A549 (cell line): ENCODE results near the gene HSP90B1. TPM values are rescaled to one million over a fixed set of nuclear protein-coding genes. Genes with fewer than 3 reads are reported as not detected.

Experiments used
- ATAC-seq, 2 experiments: fragments of 200-7000 bp in 1 of 2; fragments of >200 bp in 1 of 2; cut with Nextera tagmentation in 1 of 2; cut with Tn5 transposase in 1 of 2; 3 replicates each; pipeline versions ENCODE4 v1.8.0 to v1.9.1; 2018 to 2020; ENCODE audit warnings: mild to moderate bottlenecking in 1 of 2, moderate library complexity in 1 of 2
- CTCF ChIA-PET: fragments of 300-600 bp; sonication (Branson Sonifier 250); formaldehyde crosslinking; extraction: SDS; loops from one replicate; lab custom pipeline; 2021; ENCODE audit warnings: antibody characterized with exemption, inconsistent platforms; lab: Yijun Ruan, JAX
- POLR2A ChIA-PET: fragments of 350-600 bp; formaldehyde crosslinking; extraction: SDS; loops from one replicate; lab custom pipeline; 2021; ENCODE audit warnings: antibody characterized with exemption, inconsistent platforms; lab: Yijun Ruan, JAX
- DNase-seq, 2 experiments: peaks; one replicate each; pipeline versions ENCODE4 v3.0.0 to v3.0.0-alpha.2; 2011 to 2016; ENCODE audit warnings: low read depth in 1 of 2, low spot score in 1 of 2
- FAIRE-seq: peaks from 2 replicates; lab custom pipeline; 2011; peaks lifted over from hg19 to GRCh38; lab: Jason Lieb, UNC
- H3K27ac ChIP-seq, 2 experiments: fragments of >200 bp; sonication (Bioruptor Twin); formaldehyde crosslinking; 3 replicates each; pipeline ENCODE4 v1.5.1; 2016 to 2017
- H3K4me1 ChIP-seq: fragments of >200 bp; sonication (Bioruptor Twin); formaldehyde crosslinking; 3 replicates; pipeline ENCODE4 v1.6.1; 2016
- H3K4me2 ChIP-seq: fragments of >200 bp; sonication (Bioruptor Twin); formaldehyde crosslinking; 3 replicates; pipeline ENCODE4 v1.6.1; 2016
- H3K4me3 ChIP-seq: fragments of >200 bp; sonication (Bioruptor Twin); formaldehyde crosslinking; 3 replicates; pipeline ENCODE4 v1.5.1; 2016
- H3K9me3 ChIP-seq: fragments of >200 bp; sonication (Bioruptor Twin); formaldehyde crosslinking; 3 replicates; pipeline ENCODE4 v1.6.1; 2016
- CBX8 ChIP-seq: fragments of 200-600 bp; sonication (generic); IDR thresholded peaks from 2 replicates; pipeline ENCODE4 v1.6.1; 2016
- CHD4 ChIP-seq: fragments of 200-600 bp; sonication (generic); IDR thresholded peaks from 2 replicates; pipeline ENCODE4 v1.6.1; 2016; ENCODE audit warnings: antibody characterized with exemption, mild to moderate bottlenecking, borderline replicate concordance
- EHMT2 ChIP-seq: fragments of 200-600 bp; sonication (generic); IDR thresholded peaks from 2 replicates; pipeline ENCODE4 v1.6.1; 2016; ENCODE audit warnings: antibody characterized with exemption, low read depth, mild to moderate bottlenecking, moderate library complexity
- ELK1 ChIP-seq: fragments of 150-350 bp; IDR thresholded peaks from 2 replicates; pipeline ENCODE4 v1.6.1; 2014; ENCODE audit warnings: low read depth, mild to moderate bottlenecking, low read length
- FOSB ChIP-seq: fragments of 250-450 bp; sonication (Bioruptor Pico); IDR thresholded peaks from 2 replicates; pipeline ENCODE4 v1.5.0; 2020; ENCODE audit warnings: mild to moderate bottlenecking, moderate library complexity
- FOSL2 ChIP-seq, 2 experiments: fragments of 450-650 bp in 1 of 2; fragments of >200 bp in 1 of 2; sonication (Bioruptor Twin) in 1 of 2; formaldehyde crosslinking; IDR thresholded peaks; 2 replicates each; pipeline versions ENCODE4 v1.5.0 to v1.6.1; 2016 to 2020; ENCODE audit warnings: mild to moderate bottlenecking in 1 of 2, moderate library complexity in 1 of 2
- HOXB13 ChIP-seq: fragments of 250-450 bp; sonication (Bioruptor Pico); IDR thresholded peaks from 2 replicates; pipeline ENCODE4 v1.5.0; 2020; ENCODE audit warnings: low read depth, mild to moderate bottlenecking, moderate library complexity
- JUN ChIP-seq, 2 experiments: fragments of >200 bp; sonication (Bioruptor Twin); formaldehyde crosslinking; IDR thresholded peaks; 2 replicates in 1 of 2; 3 replicates in 1 of 2; pipeline ENCODE4 v1.6.1; 2016 to 2017
- MAX ChIP-seq: IDR thresholded peaks from 2 replicates; pipeline ENCODE4 v1.6.1; 2012
- MAZ ChIP-seq: fragments of 150-350 bp; IDR thresholded peaks from 2 replicates; pipeline ENCODE4 v1.6.1; 2014; ENCODE audit warnings: antibody characterized with exemption, low read depth, low read length, borderline replicate concordance
- MYC ChIP-seq: IDR thresholded peaks from 2 replicates; pipeline ENCODE4 v1.6.1; 2012; ENCODE audit warnings: mild to moderate bottlenecking, inconsistent platforms, low read length, improper control_type of control experiment, borderline replicate concordance
- PHF8 ChIP-seq: fragments of 200-600 bp; sonication (generic); IDR thresholded peaks from 2 replicates; pipeline ENCODE4 v1.6.1; 2016; ENCODE audit warnings: low read depth, mild to moderate bottlenecking, antibody characterized with exemption, moderate library complexity, borderline replicate concordance
- POLR2A ChIP-seq: IDR thresholded peaks from 2 replicates; pipeline ENCODE4 v1.6.1; 2012; ENCODE audit warnings: mild to moderate bottlenecking, low read length
- SMC3 ChIP-seq: fragments of >200 bp; sonication (Bioruptor Twin); formaldehyde crosslinking; IDR thresholded peaks from 3 replicates; pipeline ENCODE4 v1.6.1; 2018; ENCODE audit warnings: inconsistent platforms
- ZNF302 ChIP-seq: fragments of 250-450 bp; sonication (Bioruptor Pico); IDR thresholded peaks from 2 replicates; pipeline ENCODE4 v1.9.0; 2021; ENCODE audit warnings: inconsistent platforms, mild to moderate bottlenecking, moderate library complexity
- ZSCAN20 ChIP-seq: fragments of 250-450 bp; sonication (Bioruptor Pico); IDR thresholded peaks from 2 replicates; pipeline ENCODE4 v1.8.0; 2022; ENCODE audit warnings: mild to moderate bottlenecking, moderate library complexity
- WGBS: methylation state at CpG from one replicate; pipeline ENCODE4 v1.1.6; 2017; ENCODE audit errors: missing lambda C conversion rate; 5-methylcytosine and 5-hydroxymethylcytosine counted together
- polyA plus RNA-seq, 4 experiments: library from polyadenylated mRNA; depleted of rRNA in 3 of 4; stranded (reverse); fragments of >200 nt; fragmentation: RNase III in 1 of 4; extraction: RNeasy Plus Mini Kit Qiagen cat#74134 plus additional on column Dnase treatment in 1 of 4; gene quantifications; 2 replicates in 3 of 4; 3 replicates in 1 of 4; pipeline ENCODE4 v1.2.3, GENCODE V29; 2011 to 2017
- TF ChIP-seq, protein P1 (sequence below): fragments of 450-650 bp; IDR thresholded peaks from 2 replicates; pipeline ENCODE4 v1.6.1; 2014; ENCODE audit warnings: antibody characterized with exemption
- TF ChIP-seq, protein P2 (sequence below): fragments of 250-450 bp; sonication (Bioruptor Pico); IDR thresholded peaks from 2 replicates; pipeline ENCODE4 v1.5.0; 2020; ENCODE audit warnings: low read depth, mild to moderate bottlenecking, moderate library complexity
- TF ChIP-seq, protein P3 (sequence below): IDR thresholded peaks from 2 replicates; pipeline ENCODE4 v1.6.1; 2012; ENCODE audit warnings: low read depth, borderline replicate concordance
- TF ChIP-seq, protein P4 (sequence below): fragments of >200 bp; sonication (Bioruptor Twin); formaldehyde crosslinking; IDR thresholded peaks from 2 replicates; pipeline ENCODE4 v1.6.1; 2016

The HSP90B1 gene
- polyA plus RNA-seq, 2 of the 4 experiments (the other 2 are of a cell fraction) = 624 to 915 TPM

- TF ChIP-seq ZNF302 (no peak), POLR2A (peak; percentile 96), MAX (peak; percentile 97), MAZ (0 out of 2 replicates have a peak, but pooled peaks have one; percentile 35), JUN (IDR thresholded peaks at IDR 0.05) (peak; percentile 23 to 75; a peak in 1 of 5 replicates), MYC (peak; percentile 87), SMC3 (0 out of 3 replicates have a peak, but pooled peaks have one; percentile 9)
- TF ChIP-seq, protein P1, sequence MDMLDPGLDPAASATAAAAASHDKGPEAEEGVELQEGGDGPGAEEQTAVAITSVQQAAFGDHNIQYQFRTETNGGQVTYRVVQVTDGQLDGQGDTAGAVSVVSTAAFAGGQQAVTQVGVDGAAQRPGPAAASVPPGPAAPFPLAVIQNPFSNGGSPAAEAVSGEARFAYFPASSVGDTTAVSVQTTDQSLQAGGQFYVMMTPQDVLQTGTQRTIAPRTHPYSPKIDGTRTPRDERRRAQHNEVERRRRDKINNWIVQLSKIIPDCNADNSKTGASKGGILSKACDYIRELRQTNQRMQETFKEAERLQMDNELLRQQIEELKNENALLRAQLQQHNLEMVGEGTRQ = peak; percentile 77
- TF ChIP-seq, protein P2, sequence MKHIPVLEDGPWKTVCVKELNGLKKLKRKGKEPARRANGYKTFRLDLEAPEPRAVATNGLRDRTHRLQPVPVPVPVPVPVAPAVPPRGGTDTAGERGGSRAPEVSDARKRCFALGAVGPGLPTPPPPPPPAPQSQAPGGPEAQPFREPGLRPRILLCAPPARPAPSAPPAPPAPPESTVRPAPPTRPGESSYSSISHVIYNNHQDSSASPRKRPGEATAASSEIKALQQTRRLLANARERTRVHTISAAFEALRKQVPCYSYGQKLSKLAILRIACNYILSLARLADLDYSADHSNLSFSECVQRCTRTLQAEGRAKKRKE (CRISPR knock-in tag) = no peak
- TF ChIP-seq, protein P3, sequence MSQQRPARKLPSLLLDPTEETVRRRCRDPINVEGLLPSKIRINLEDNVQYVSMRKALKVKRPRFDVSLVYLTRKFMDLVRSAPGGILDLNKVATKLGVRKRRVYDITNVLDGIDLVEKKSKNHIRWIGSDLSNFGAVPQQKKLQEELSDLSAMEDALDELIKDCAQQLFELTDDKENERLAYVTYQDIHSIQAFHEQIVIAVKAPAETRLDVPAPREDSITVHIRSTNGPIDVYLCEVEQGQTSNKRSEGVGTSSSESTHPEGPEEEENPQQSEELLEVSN = peak; percentile 86
- TF ChIP-seq, protein P4, sequence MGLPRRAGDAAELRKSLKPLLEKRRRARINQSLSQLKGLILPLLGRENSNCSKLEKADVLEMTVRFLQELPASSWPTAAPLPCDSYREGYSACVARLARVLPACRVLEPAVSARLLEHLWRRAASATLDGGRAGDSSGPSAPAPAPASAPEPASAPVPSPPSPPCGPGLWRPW = no peak
Measured at GRCh38 chr12:103930034-103930786, at the start of gene HSP90B1 (continued).

- Histone ChIP-seq H3K4me3 (no peak overlapping the region), H3K4me2 (no peak overlapping the region), H3K27ac (no peak overlapping the region), H3K9me3 (no peaks in the 10 kb centered on the region)
- CTCF ChIA-PET = interaction anchor here (2.0 kb wide), 1 partner anchor 228 kb away, joined by 11 read pairs; no protein-coding TSS in a partner anchor
- POLR2A ChIA-PET = no interaction called here
- DNase-seq = no peak
- TF ChIP-seq PHF8 (no peak), SMC3 (no peak), FOSL2 (IDR thresholded peaks at IDR 0.05) (no peak), FOSL2 (CRISPR knock-in tag; IDR thresholded peaks at IDR 0.05) (no peak), FOSB (CRISPR knock-in tag) (no peak), JUN (IDR thresholded peaks at IDR 0.05) (no peak), CHD4 (no peak), CBX8 (no peak), EHMT2 (no peak), ELK1 (no peak), HOXB13 (no peak), ZSCAN20 (CRISPR knock-in tag) (no peak)
- TF ChIP-seq, protein P3 = no peak
- TF ChIP-seq, all 56 proteins: peak for 0
- ATAC-seq (no peak), FAIRE-seq (no peak)
- WGBS = 75% methylated on average over 2 of the region's 2 CpGs
- peaks cover 15% of the 10 kb centered on the region; the same call in 2 of the 3 replicates for H3K4me1 ChIP-seq
Measured at GRCh38 chr12:103881261-103881660, 48.9 kb upstream of the HSP90B1 start.
